HepG2 (cell line): ENCODE data around the gene POLE. TPM values are rescaled to one million over a fixed set of nuclear protein-coding genes. Genes with fewer than 3 reads are reported as not detected.
A peak's percentile ranks its signal among the peaks of the same experiment; 100 is the strongest.

Experiments used
- AGO2 ChIP-seq: fragments of 200-400 bp; formaldehyde crosslinking; optimal IDR thresholded peaks from 2 replicates; pipeline ENCODE3; 2017; ENCODE audit warnings: mild to moderate bottlenecking, low read depth, low read length, moderate library complexity
- AHDC1 ChIP-seq: sonication (generic); formaldehyde crosslinking; IDR thresholded peaks from 2 replicates; pipeline ENCODE4 v1.5.1; 2020; ENCODE audit warnings: mild to moderate bottlenecking, missing genetic modification reagents, borderline replicate concordance
- SALL2 ChIP-seq: sonication (generic); formaldehyde crosslinking; IDR thresholded peaks from 2 replicates; pipeline ENCODE4 v1.8.1; 2023; ENCODE audit warnings: mild to moderate bottlenecking, missing genetic modification reagents, inconsistent platforms
- SMAD1 ChIP-seq: sonication (generic); formaldehyde crosslinking; IDR thresholded peaks from 2 replicates; pipeline ENCODE4 v1.4.0; 2020; ENCODE audit warnings: missing genetic modification reagents, low read depth, mild to moderate bottlenecking, borderline replicate concordance
- ZNF318 ChIP-seq: sonication (generic); formaldehyde crosslinking; IDR thresholded peaks from 2 replicates; pipeline ENCODE4 v1.4.0; 2020; ENCODE audit warnings: mild to moderate bottlenecking, missing genetic modification reagents
- polyA plus RNA-seq, 8 experiments: library from polyadenylated mRNA; depleted of rRNA in 3 of 8; stranded (reverse) in 7 of 8; unstranded in 1 of 8; fragments of >200 nt; fragmentation: Illumina TruSeq in 4 of 8; extraction: Trizol in 4 of 8; gene quantifications; 2 replicates each; pipeline versions ENCODE4 v1.2.1 to v1.2.3, GENCODE V29; 2011 to 2016; ENCODE audit warnings: low read depth in 4 of 8, missing spikeins in 1 of 8, mixed read lengths in 1 of 8; ENCODE audit not compliant: insufficient read depth in 1 of 8
- total RNA-seq, 5 experiments: library from RNA; depleted of rRNA; stranded (reverse); fragments of >200 nt; fragmentation: Illumina TruSeq; extraction: Trizol; gene quantifications; 2 replicates each; pipeline ENCODE4 v1.2.3, GENCODE V29; 2016; ENCODE audit warnings: low read depth in 1 of 5

The POLE gene
- total and polyA plus RNA-seq, 2 of the 13 experiments (the other 11 are each of a cell fraction or from before 2014, with no cell fraction given): 25.3 to 52.2 TPM

- TF ChIP-seq ZNF318 (no peak), SALL2 (no peak), SMAD1 (no peak), AGO2 (peak; percentile 38), AHDC1 (CRISPR knock-in tag) (no peak)
- TF ChIP-seq, all 625 proteins: peak for 1
Measured at GRCh38 chr12:132720606-132721345, 33.6 kb upstream of the POLE start (continued).
